ENCODE data around the gene C2orf80.

GRCh38 chr2:208129744-208130711, 59.8 kb downstream of the C2orf80 start, which contains the start of gene CRYGC:
- no peak for TF ChIP-seq EZH2 (IDR thresholded peaks at IDR 0.05; ENCODE audit: low read length, missing control alignments)
- TF ChIP-seq, protein P1, sequence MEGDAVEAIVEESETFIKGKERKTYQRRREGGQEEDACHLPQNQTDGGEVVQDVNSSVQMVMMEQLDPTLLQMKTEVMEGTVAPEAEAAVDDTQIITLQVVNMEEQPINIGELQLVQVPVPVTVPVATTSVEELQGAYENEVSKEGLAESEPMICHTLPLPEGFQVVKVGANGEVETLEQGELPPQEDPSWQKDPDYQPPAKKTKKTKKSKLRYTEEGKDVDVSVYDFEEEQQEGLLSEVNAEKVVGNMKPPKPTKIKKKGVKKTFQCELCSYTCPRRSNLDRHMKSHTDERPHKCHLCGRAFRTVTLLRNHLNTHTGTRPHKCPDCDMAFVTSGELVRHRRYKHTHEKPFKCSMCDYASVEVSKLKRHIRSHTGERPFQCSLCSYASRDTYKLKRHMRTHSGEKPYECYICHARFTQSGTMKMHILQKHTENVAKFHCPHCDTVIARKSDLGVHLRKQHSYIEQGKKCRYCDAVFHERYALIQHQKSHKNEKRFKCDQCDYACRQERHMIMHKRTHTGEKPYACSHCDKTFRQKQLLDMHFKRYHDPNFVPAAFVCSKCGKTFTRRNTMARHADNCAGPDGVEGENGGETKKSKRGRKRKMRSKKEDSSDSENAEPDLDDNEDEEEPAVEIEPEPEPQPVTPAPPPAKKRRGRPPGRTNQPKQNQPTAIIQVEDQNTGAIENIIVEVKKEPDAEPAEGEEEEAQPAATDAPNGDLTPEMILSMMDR (conservative IDR thresholded peaks at IDR 0.05 in 1 of 2, IDR thresholded peaks at IDR 0.05 in 1 of 2; ENCODE audit: low read depth in 1 of 2, low read length in 2 of 2), result no peak
